Spleen (tissue), 7 donors: Measurements from ENCODE around the gene UTP11.

Experiments
- POLR2AphosphoS5 ChIP-seq, 3 donors: sonication (generic); formaldehyde crosslinking; IDR thresholded peaks; one replicate each; pipeline ENCODE4 v1.5.1; 2017; ENCODE audit warnings: antibody characterized with exemption in 3 of 3
- TF ChIP-seq, protein P1 (sequence below), 11 experiments: fragments of 200-600 bp in 7 of 11; fragments of 450-650 bp in 4 of 11; sonication (generic) in 4 of 11; IDR thresholded peaks in 8 of 11; conservative IDR thresholded peaks in 3 of 11; 1 replicate in 7 of 11; 2 replicates in 4 of 11; pipeline versions ENCODE4 v1.4.0 to v1.8.0; 2016 to 2021; ENCODE audit warnings: antibody characterized with exemption in 11 of 11, inconsistent platforms in 4 of 11, mild to moderate bottlenecking in 1 of 11
- donor health status: DM: no; HTN: no; CAD: no; lungs with moderate emphysema.
- donor health status: DM: no; HTN: no; CAD: no.
- donor health status: DM: no; HTN: no; CAD: no.

DNA sequence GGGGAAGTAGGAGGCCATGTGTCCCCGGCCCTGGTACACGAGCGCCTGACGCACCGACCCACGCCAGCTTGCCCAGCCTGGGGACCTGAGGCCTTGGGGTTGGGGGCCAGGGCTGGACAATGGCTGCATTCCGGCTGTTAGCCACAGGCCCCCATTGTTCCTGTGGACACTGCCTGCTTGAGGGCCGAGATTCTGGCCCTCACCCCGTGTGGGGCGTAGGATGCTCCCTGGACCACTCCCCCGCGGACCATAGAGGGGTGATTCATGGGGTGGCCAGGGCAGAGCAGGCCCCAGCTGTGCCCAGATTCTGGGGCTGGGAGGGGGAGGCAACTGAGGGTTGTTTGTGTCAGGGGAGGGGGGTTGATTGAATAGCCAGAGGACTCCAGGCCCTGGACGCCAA lies 22.3 kb downstream of the UTP11 start:
- TF ChIP-seq, protein P1, sequence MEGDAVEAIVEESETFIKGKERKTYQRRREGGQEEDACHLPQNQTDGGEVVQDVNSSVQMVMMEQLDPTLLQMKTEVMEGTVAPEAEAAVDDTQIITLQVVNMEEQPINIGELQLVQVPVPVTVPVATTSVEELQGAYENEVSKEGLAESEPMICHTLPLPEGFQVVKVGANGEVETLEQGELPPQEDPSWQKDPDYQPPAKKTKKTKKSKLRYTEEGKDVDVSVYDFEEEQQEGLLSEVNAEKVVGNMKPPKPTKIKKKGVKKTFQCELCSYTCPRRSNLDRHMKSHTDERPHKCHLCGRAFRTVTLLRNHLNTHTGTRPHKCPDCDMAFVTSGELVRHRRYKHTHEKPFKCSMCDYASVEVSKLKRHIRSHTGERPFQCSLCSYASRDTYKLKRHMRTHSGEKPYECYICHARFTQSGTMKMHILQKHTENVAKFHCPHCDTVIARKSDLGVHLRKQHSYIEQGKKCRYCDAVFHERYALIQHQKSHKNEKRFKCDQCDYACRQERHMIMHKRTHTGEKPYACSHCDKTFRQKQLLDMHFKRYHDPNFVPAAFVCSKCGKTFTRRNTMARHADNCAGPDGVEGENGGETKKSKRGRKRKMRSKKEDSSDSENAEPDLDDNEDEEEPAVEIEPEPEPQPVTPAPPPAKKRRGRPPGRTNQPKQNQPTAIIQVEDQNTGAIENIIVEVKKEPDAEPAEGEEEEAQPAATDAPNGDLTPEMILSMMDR (IDR thresholded peaks at IDR 0.05 in 8 of 11, conservative IDR thresholded peaks at IDR 0.05 in 3 of 11), result no peak
- TF ChIP-seq POLR2AphosphoS5 (IDR thresholded peaks at IDR 0.05), result peak in 1 of 3 donors; percentile 17
